IPS-15b (cell line): ENCODE results near the gene CSNK1G2.
"Not testable (repeated sequence)": the region's sequence is repeated elsewhere in the genome, so short reads cannot be mapped to it uniquely, and the experiment has no call there.

ENCODE experiments used
- H3K27me3 ChIP-seq: one replicate; pipeline ENCODE4 v1.6.1; 2013; ENCODE audit warnings: low read length; ENCODE audit not compliant: control insufficient read depth, insufficient read depth
- H3K36me3 ChIP-seq: one replicate; pipeline ENCODE4 v1.6.1; 2013; ENCODE audit warnings: low read length; ENCODE audit not compliant: control insufficient read depth, insufficient read depth
- H3K4me1 ChIP-seq: one replicate; pipeline ENCODE4 v1.6.1; 2013; ENCODE audit warnings: mild to moderate bottlenecking, low read length; ENCODE audit not compliant: control insufficient read depth, insufficient read depth
- H3K4me3 ChIP-seq: one replicate; pipeline ENCODE4 v1.5.1; 2013; ENCODE audit warnings: low read depth, low read length
- H3K9ac ChIP-seq: one replicate; pipeline ENCODE4 v1.6.1; 2013; ENCODE audit warnings: low read depth, mild to moderate bottlenecking, low read length
- H3K9me3 ChIP-seq: one replicate; pipeline ENCODE4 v1.6.1; 2013; ENCODE audit warnings: mild to moderate bottlenecking, low read length; ENCODE audit not compliant: control insufficient read depth, insufficient read depth

CSNK1G2 gene

GRCh38 chr19:1978346-1978894 is 37.4 kb downstream of the CSNK1G2 start:
- no peaks in the 10 kb centered on the region for H3K4me1 ChIP-seq
- H3K9me3 ChIP-seq = no peaks in the 10 kb centered on the region
- no peaks in the 10 kb centered on the region for H3K27me3 ChIP-seq
- H3K9ac ChIP-seq = no peak overlapping the region
- H3K4me3 ChIP-seq = no peak overlapping the region
- H3K36me3 ChIP-seq = peaks cover 40% of the 10 kb centered on the region

- no peaks in the 10 kb centered on the region for H3K27me3 ChIP-seq
- H3K4me3 ChIP-seq = no peak overlapping the region
- H3K9me3 ChIP-seq = no peaks in the 10 kb centered on the region
- peaks cover 40% of the 10 kb centered on the region for H3K36me3 ChIP-seq
- no peaks in the 10 kb centered on the region for H3K4me1 ChIP-seq
- H3K9ac ChIP-seq = no peak overlapping the region
Observed at GRCh38 chr19:1979017-1979416, 38.0 kb downstream of the CSNK1G2 start.

GRCh38 chr19:1979642-1980041 is 38.7 kb downstream of the CSNK1G2 start:
- no peaks in the 10 kb centered on the region for H3K27me3 ChIP-seq
- H3K9ac ChIP-seq = no peak overlapping the region
- no peaks in the 10 kb centered on the region for H3K9me3 ChIP-seq
- H3K4me3 ChIP-seq = no peak overlapping the region
- H3K4me1 ChIP-seq = no peaks in the 10 kb centered on the region
- H3K36me3 ChIP-seq = peaks cover 40% of the 10 kb centered on the region

- no peaks in the 10 kb centered on the region for H3K9me3 ChIP-seq
- H3K9ac ChIP-seq = no peak overlapping the region
- no peaks in the 10 kb centered on the region for H3K4me1 ChIP-seq
- no peaks in the 10 kb centered on the region for H3K27me3 ChIP-seq
- H3K4me3 ChIP-seq = no peak overlapping the region
- H3K36me3 ChIP-seq = peaks cover 39% of the 10 kb centered on the region
Observed at GRCh38 chr19:1980091-1980808, 39.3 kb downstream of the CSNK1G2 start.

- peaks cover 39% of the 10 kb centered on the region for H3K36me3 ChIP-seq
- H3K27me3 ChIP-seq = no peaks in the 10 kb centered on the region
- no peak overlapping the region for H3K4me3 ChIP-seq
- no peak overlapping the region for H3K9ac ChIP-seq
- H3K4me1 ChIP-seq = no peaks in the 10 kb centered on the region
- no peaks in the 10 kb centered on the region for H3K9me3 ChIP-seq
Observed at GRCh38 chr19:1980809-1981181, 39.8 kb downstream of the CSNK1G2 start.

GRCh38 chr19:1981253-1981652 is 40.3 kb downstream of the CSNK1G2 start:
- Histone ChIP-seq H3K27me3 (no peaks in the 10 kb centered on the region), H3K36me3 (peaks cover 43% of the 10 kb centered on the region), H3K9me3 (no peaks in the 10 kb centered on the region), H3K4me1 (no peaks in the 10 kb centered on the region), H3K4me3 (no peak overlapping the region), H3K9ac (no peak overlapping the region)

- H3K4me3 ChIP-seq = no peak overlapping the region
- H3K4me1 ChIP-seq = no peaks in the 10 kb centered on the region
- H3K9ac ChIP-seq = no peak overlapping the region
- no peaks in the 10 kb centered on the region for H3K9me3 ChIP-seq
- H3K27me3 ChIP-seq = no peaks in the 10 kb centered on the region
- peaks cover 51% of the 10 kb centered on the region for H3K36me3 ChIP-seq
Observed at GRCh38 chr19:1984357-1984756, 43.4 kb downstream of the CSNK1G2 start.

- no peak overlapping the region for H3K9ac ChIP-seq
- no peaks in the 10 kb centered on the region for H3K4me1 ChIP-seq
- no peaks in the 10 kb centered on the region for H3K9me3 ChIP-seq
- H3K36me3 ChIP-seq = peaks cover 57% of the 10 kb centered on the region
- H3K4me3 ChIP-seq = no peak overlapping the region
- H3K27me3 ChIP-seq = no peaks in the 10 kb centered on the region
Observed at GRCh38 chr19:1985588-1986356, 44.8 kb downstream of the CSNK1G2 start.

- no peaks in the 10 kb centered on the region for H3K9me3 ChIP-seq
- H3K36me3 ChIP-seq = peaks cover 54% of the 10 kb centered on the region
- no peaks in the 10 kb centered on the region for H3K4me1 ChIP-seq
- no peak overlapping the region for H3K9ac ChIP-seq
- H3K4me3 ChIP-seq = no peak overlapping the region
- no peaks in the 10 kb centered on the region for H3K27me3 ChIP-seq
Observed at GRCh38 chr19:1986357-1987162, 45.6 kb downstream of the CSNK1G2 start.

GRCh38 chr19:1987197-1988187 is 46.5 kb downstream of the CSNK1G2 start:
- no peaks in the 10 kb centered on the region for H3K4me1 ChIP-seq
- H3K9me3 ChIP-seq = no peaks in the 10 kb centered on the region
- no peaks in the 10 kb centered on the region for H3K27me3 ChIP-seq
- no peak overlapping the region for H3K9ac ChIP-seq
- H3K36me3 ChIP-seq = peaks cover 48% of the 10 kb centered on the region
- no peak overlapping the region for H3K4me3 ChIP-seq

- not testable (repeated sequence) for H3K9me3 ChIP-seq, H3K4me1 ChIP-seq, H3K27me3 ChIP-seq, H3K9ac ChIP-seq, H3K4me3 ChIP-seq
- peaks cover 49% of the 10 kb centered on the region for H3K36me3 ChIP-seq
Observed at GRCh38 chr19:1988464-1988863, 47.5 kb downstream of the CSNK1G2 start.
